Measurements from ENCODE around the gene CRABP1. TPM values are rescaled to one million over a fixed set of nuclear protein-coding genes. Genes with fewer than 3 reads are reported as not detected.

Gene CRABP1
- total and polyA plus RNA-seq, 7 experiments from 2014 or later, result not detected

GRCh38 chr15:78329625-78330024 is 10.5 kb upstream of the CRABP1 start:
- H3K27ac ChIP-seq (ENCODE audit: low read depth, low read length), result no peak overlapping the region
- H3K36me3 Mint-ChIP-seq, result no peaks in the 10 kb centered on the region
- DNase-seq, result no peak
- H3K36me3 ChIP-seq (ENCODE audit: control insufficient read depth in 2 of 3, insufficient read depth in 3 of 3, low read length in 3 of 3), result no peaks in the 10 kb centered on the region
- no peaks in the 10 kb centered on the region for H3K4me1 ChIP-seq (ENCODE audit: control insufficient read depth in 2 of 2, insufficient read depth in 2 of 2, low read length in 2 of 2)
- ChIA-PET POLR2A (no interaction called here), CTCF (no interaction called here)
- no peak for ATAC-seq
- no peak overlapping the region for H3K27ac Mint-ChIP-seq
- no peaks in the 10 kb centered on the region for H3K9me3 Mint-ChIP-seq
- H3K27me3 ChIP-seq (ENCODE audit: control insufficient read depth in 2 of 2, insufficient read depth in 2 of 2, low read length in 2 of 2), result no peaks in the 10 kb centered on the region
- H3K27me3 Mint-ChIP-seq, result peaks cover 0 to 10% (median 0%) of the 10 kb centered on the region in 5 donors
- peaks cover 0 to 3% (median 0%) of the 10 kb centered on the region in 7 donors for H3K4me1 Mint-ChIP-seq
- intact Hi-C loops (cut with micrococcal nuclease), result no loop called here
- no peak overlapping the region for H3K4me3 Mint-ChIP-seq
- H3K9me3 ChIP-seq (ENCODE audit: control insufficient read depth in 2 of 3, low read length in 3 of 3), result no peaks in the 10 kb centered on the region
- H3K4me3 ChIP-seq (ENCODE audit: low read length), result no peak overlapping the region

GRCh38 chr15:78334845-78335244 is 5.3 kb upstream of the CRABP1 start:
- CTCF ChIA-PET, result no interaction called here
- Histone ChIP-seq H3K27ac (ENCODE audit: low read depth, low read length) (no peak overlapping the region), H3K36me3 (ENCODE audit: control insufficient read depth in 2 of 3, insufficient read depth in 3 of 3, low read length in 3 of 3) (no peaks in the 10 kb centered on the region), H3K27me3 (ENCODE audit: control insufficient read depth in 2 of 2, insufficient read depth in 2 of 2, low read length in 2 of 2) (peaks cover 0 to 6% of the 10 kb centered on the region in 2 donors), H3K4me1 (ENCODE audit: control insufficient read depth in 2 of 2, insufficient read depth in 2 of 2, low read length in 2 of 2) (no peaks in the 10 kb centered on the region), H3K4me3 (ENCODE audit: low read length) (no peak overlapping the region), H3K9me3 (ENCODE audit: control insufficient read depth in 2 of 3, low read length in 3 of 3) (no peaks in the 10 kb centered on the region)
- Mint-ChIP-seq H3K27me3 (peaks cover 14 to 27% (median 23%) of the 10 kb centered on the region in 5 donors), H3K9me3 (peaks cover 0 to 2% (median 0%) of the 10 kb centered on the region in 11 donors), H3K4me3 (no peak overlapping the region), H3K27ac (no peak overlapping the region), H3K4me1 (peaks cover 0 to 9% (median 5%) of the 10 kb centered on the region in 7 donors), H3K36me3 (no peaks in the 10 kb centered on the region)
- intact Hi-C loops (cut with micrococcal nuclease), result no loop called here
- DNase-seq (no peak), ATAC-seq (no peak)
- POLR2A ChIA-PET, result no interaction called here

DNA sequence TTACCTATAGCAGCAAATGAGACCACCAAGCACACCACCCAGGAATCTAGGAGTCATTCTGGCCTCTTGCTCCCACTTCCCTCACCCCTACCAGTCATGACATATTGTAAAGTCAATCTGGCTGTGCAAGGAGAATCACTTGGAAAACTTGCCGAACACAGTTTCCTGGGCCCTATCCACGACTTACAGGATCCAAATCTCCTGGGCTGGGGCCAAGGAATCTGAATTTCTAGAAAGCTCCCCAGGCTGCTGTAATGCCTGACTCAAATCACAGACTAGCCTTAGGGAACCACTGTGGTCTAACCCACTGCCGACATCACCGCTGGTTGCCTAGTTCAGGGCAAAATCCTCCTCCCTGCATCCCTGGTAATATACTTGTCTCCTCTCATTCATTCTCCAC is 4.2 kb upstream of the CRABP1 start:
- ATAC-seq, result no peak
- no peaks in the 10 kb centered on the region for H3K9me3 ChIP-seq (ENCODE audit: control insufficient read depth in 2 of 3, low read length in 3 of 3)
- H3K4me3 ChIP-seq (ENCODE audit: low read length), result no peak overlapping the region
- CTCF ChIA-PET, result no interaction called here
- peaks cover 0 to 2% (median 0%) of the 10 kb centered on the region in 11 donors for H3K9me3 Mint-ChIP-seq
- H3K27me3 Mint-ChIP-seq, result peaks cover 14 to 37% (median 24%) of the 10 kb centered on the region in 5 donors
- no peak overlapping the region for H3K4me3 Mint-ChIP-seq
- no peaks in the 10 kb centered on the region for H3K36me3 Mint-ChIP-seq
- POLR2A ChIA-PET, result no interaction called here
- H3K36me3 ChIP-seq (ENCODE audit: control insufficient read depth in 2 of 3, insufficient read depth in 3 of 3, low read length in 3 of 3), result no peaks in the 10 kb centered on the region
- H3K4me1 Mint-ChIP-seq, result peaks cover 0 to 9% (median 5%) of the 10 kb centered on the region in 7 donors
- intact Hi-C loops (cut with micrococcal nuclease), result no loop called here
- H3K4me1 ChIP-seq (ENCODE audit: control insufficient read depth in 2 of 2, insufficient read depth in 2 of 2, low read length in 2 of 2), result no peaks in the 10 kb centered on the region
- peaks cover 0 to 10% of the 10 kb centered on the region in 2 donors for H3K27me3 ChIP-seq (ENCODE audit: control insufficient read depth in 2 of 2, insufficient read depth in 2 of 2, low read length in 2 of 2)
- no peak overlapping the region for H3K27ac Mint-ChIP-seq
- H3K27ac ChIP-seq (ENCODE audit: low read depth, low read length), result no peak overlapping the region
- no peak for DNase-seq

- intact Hi-C loops (cut with micrococcal nuclease), result no loop called here
- Histone ChIP-seq H3K9me3 (ENCODE audit: control insufficient read depth in 2 of 3, low read length in 3 of 3) (no peaks in the 10 kb centered on the region), H3K4me3 (ENCODE audit: low read length) (no peak overlapping the region), H3K4me1 (ENCODE audit: control insufficient read depth in 2 of 2, insufficient read depth in 2 of 2, low read length in 2 of 2) (no peaks in the 10 kb centered on the region), H3K36me3 (ENCODE audit: control insufficient read depth in 2 of 3, insufficient read depth in 3 of 3, low read length in 3 of 3) (no peaks in the 10 kb centered on the region), H3K27me3 (ENCODE audit: control insufficient read depth in 2 of 2, insufficient read depth in 2 of 2, low read length in 2 of 2) (peaks cover 0 to 10% of the 10 kb centered on the region in 2 donors), H3K27ac (ENCODE audit: low read depth, low read length) (no peak overlapping the region)
- DNase-seq (no peak), ATAC-seq (no peak)
- H3K9me3 Mint-ChIP-seq, result peaks cover 0 to 2% (median 0%) of the 10 kb centered on the region in 11 donors
- peaks cover 29 to 59% (median 43%) of the 10 kb centered on the region in 5 donors for H3K27me3 Mint-ChIP-seq
- peak overlapping the region in 2 of 10 donors; percentile 13 to 40 for H3K4me3 Mint-ChIP-seq
- no peak overlapping the region for H3K27ac Mint-ChIP-seq
- H3K4me1 Mint-ChIP-seq, result peaks cover 0 to 9% (median 4%) of the 10 kb centered on the region in 7 donors
- ChIA-PET CTCF (no interaction called here), POLR2A (no interaction called here)
- H3K36me3 Mint-ChIP-seq, result no peaks in the 10 kb centered on the region
Measured at GRCh38 chr15:78338781-78339180, 1.4 kb upstream of the CRABP1 start.

DNA sequence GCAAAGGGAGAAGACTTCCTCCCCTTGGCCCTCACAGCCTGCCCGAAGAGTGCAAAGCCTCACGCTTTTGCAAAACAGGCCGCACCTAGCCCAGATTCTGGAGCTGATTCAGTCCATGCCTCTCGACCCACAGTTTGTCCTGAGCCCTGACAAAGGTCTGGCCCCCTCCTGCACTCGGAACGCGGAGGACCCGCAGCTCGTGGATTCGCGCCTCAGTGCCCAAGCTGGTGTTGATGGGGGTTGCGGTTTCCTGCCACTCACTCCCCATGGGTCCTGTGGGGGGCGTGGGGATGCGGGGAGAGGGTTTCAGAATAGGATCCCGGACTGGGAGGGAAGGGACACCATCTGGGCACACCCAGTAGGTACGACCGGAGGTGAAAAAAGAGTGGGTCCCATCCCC is 594 bp upstream of the CRABP1 start:
- H3K27ac ChIP-seq (ENCODE audit: low read depth, low read length), result no peak overlapping the region
- ChIA-PET POLR2A (no interaction called here), CTCF (no interaction called here)
- no peaks in the 10 kb centered on the region for H3K36me3 Mint-ChIP-seq
- ATAC-seq (no peak), DNase-seq (no peak)
- H3K4me1 Mint-ChIP-seq, result peaks cover 0 to 9% (median 4%) of the 10 kb centered on the region in 7 donors
- H3K9me3 ChIP-seq (ENCODE audit: control insufficient read depth in 2 of 3, low read length in 3 of 3), result no peaks in the 10 kb centered on the region
- no peak overlapping the region for H3K4me3 ChIP-seq (ENCODE audit: low read length)
- H3K27me3 ChIP-seq (ENCODE audit: control insufficient read depth in 2 of 2, insufficient read depth in 2 of 2, low read length in 2 of 2), result peaks cover 0 to 10% of the 10 kb centered on the region in 2 donors
- H3K27me3 Mint-ChIP-seq, result peaks cover 29 to 62% (median 43%) of the 10 kb centered on the region in 5 donors
- H3K36me3 ChIP-seq (ENCODE audit: control insufficient read depth in 2 of 3, insufficient read depth in 3 of 3, low read length in 3 of 3), result no peaks in the 10 kb centered on the region
- intact Hi-C loops (cut with micrococcal nuclease), result no loop called here
- no peaks in the 10 kb centered on the region for H3K4me1 ChIP-seq (ENCODE audit: control insufficient read depth in 2 of 2, insufficient read depth in 2 of 2, low read length in 2 of 2)
- H3K27ac Mint-ChIP-seq, result no peak overlapping the region
- H3K4me3 Mint-ChIP-seq, result peak overlapping the region in 2 of 10 donors; percentile 13 to 40
- peaks cover 0 to 2% (median 0%) of the 10 kb centered on the region in 11 donors for H3K9me3 Mint-ChIP-seq

DNA sequence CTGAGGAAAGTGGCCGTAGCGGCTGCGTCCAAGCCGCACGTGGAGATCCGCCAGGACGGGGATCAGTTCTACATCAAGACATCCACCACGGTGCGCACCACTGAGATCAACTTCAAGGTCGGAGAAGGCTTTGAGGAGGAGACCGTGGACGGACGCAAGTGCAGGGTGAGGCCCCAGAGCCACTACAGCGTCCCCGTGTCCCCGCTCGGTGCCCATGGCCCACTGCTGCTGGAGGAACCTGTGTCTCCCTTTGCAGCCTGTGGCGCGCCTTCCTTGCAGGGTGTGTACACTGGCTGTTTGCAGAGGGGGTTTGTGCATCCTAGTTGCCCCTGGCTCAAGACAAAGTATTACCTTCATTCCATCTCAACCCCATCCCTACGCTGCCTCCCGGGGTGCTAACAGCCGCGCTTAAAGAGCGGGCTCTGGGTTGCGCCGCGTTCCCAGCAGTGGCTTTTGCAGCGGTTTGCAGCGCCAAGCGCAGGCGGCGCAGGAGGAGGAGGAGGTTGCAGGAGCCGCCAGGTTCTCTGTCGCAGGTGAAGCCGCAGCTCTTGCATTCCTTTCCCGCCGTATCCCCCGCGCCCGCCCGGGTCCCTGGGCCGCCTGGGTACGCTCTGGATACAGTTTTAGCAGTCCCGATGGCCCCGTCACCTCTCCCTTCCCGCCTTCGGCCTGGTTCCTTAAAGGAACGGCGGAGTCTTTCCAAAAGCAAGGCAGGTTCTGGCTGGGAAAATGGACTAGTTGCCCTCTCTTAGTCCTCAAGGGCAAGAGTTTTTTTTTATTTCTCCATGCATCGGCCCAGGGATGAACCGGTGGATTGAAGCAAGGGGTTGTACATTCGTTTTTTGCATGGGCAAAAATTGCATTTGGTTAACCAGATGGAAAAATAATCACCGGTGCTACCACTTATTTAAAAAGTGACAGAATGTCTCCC is 1.2 kb downstream of the CRABP1 start:
- H3K27me3 Mint-ChIP-seq, result peaks cover 29 to 70% (median 47%) of the 10 kb centered on the region in 5 donors
- CTCF ChIA-PET, result no interaction called here
- Histone ChIP-seq H3K9me3 (ENCODE audit: control insufficient read depth in 2 of 3, low read length in 3 of 3) (no peaks in the 10 kb centered on the region), H3K4me1 (ENCODE audit: control insufficient read depth in 2 of 2, insufficient read depth in 2 of 2, low read length in 2 of 2) (no peaks in the 10 kb centered on the region), H3K4me3 (ENCODE audit: low read length) (no peak overlapping the region), H3K36me3 (ENCODE audit: control insufficient read depth in 2 of 3, insufficient read depth in 3 of 3, low read length in 3 of 3) (no peaks in the 10 kb centered on the region), H3K27me3 (ENCODE audit: control insufficient read depth in 2 of 2, insufficient read depth in 2 of 2, low read length in 2 of 2) (peaks cover 0 to 10% of the 10 kb centered on the region in 2 donors), H3K27ac (ENCODE audit: low read depth, low read length) (no peak overlapping the region)
- no peaks in the 10 kb centered on the region for H3K36me3 Mint-ChIP-seq
- no peak overlapping the region for H3K27ac Mint-ChIP-seq
- no peak for ATAC-seq
- peaks cover 0 to 2% (median 0%) of the 10 kb centered on the region in 11 donors for H3K9me3 Mint-ChIP-seq
- peaks cover 0 to 9% (median 4%) of the 10 kb centered on the region in 7 donors for H3K4me1 Mint-ChIP-seq
- no peak for DNase-seq
- POLR2A ChIA-PET, result no interaction called here
- intact Hi-C loops (cut with micrococcal nuclease), result no loop called here
- no peak overlapping the region for H3K4me3 Mint-ChIP-seq

DNA sequence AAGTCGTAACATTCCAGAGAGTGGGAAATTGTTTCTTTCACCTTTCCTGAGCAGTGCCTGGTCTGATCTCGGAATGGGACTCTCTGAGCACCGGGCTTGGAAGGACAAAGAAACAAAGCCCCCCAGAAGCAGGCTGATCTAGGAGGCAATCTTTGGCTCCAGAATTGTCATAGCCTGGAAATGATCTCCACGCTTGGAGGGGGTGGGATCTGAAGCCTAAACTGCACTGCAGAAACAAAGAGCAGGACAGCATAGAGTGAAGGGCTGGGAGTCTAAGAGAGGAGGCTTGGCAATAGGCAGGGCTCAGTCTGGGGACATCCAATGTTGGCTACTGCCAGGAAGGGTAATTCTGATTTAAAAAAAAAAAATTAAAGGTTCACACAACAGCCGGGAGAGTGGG is 1.9 kb downstream of the CRABP1 start:
- H3K4me1 ChIP-seq (ENCODE audit: control insufficient read depth in 2 of 2, insufficient read depth in 2 of 2, low read length in 2 of 2), result no peaks in the 10 kb centered on the region
- ChIA-PET CTCF (no interaction called here), POLR2A (no interaction called here)
- intact Hi-C loops (cut with micrococcal nuclease), result no loop called here
- Mint-ChIP-seq H3K4me1 (peaks cover 0 to 9% (median 4%) of the 10 kb centered on the region in 7 donors), H3K36me3 (no peaks in the 10 kb centered on the region), H3K4me3 (no peak overlapping the region), H3K27ac (no peak overlapping the region), H3K9me3 (peaks cover 0 to 2% (median 0%) of the 10 kb centered on the region in 11 donors), H3K27me3 (peaks cover 29 to 76% (median 47%) of the 10 kb centered on the region in 5 donors)
- DNase-seq (no peak), ATAC-seq (no peak)
- no peak overlapping the region for H3K4me3 ChIP-seq (ENCODE audit: low read length)
- no peaks in the 10 kb centered on the region for H3K9me3 ChIP-seq (ENCODE audit: control insufficient read depth in 2 of 3, low read length in 3 of 3)
- peaks cover 0 to 10% of the 10 kb centered on the region in 2 donors for H3K27me3 ChIP-seq (ENCODE audit: control insufficient read depth in 2 of 2, insufficient read depth in 2 of 2, low read length in 2 of 2)
- H3K36me3 ChIP-seq (ENCODE audit: control insufficient read depth in 2 of 3, insufficient read depth in 3 of 3, low read length in 3 of 3), result no peaks in the 10 kb centered on the region
- no peak overlapping the region for H3K27ac ChIP-seq (ENCODE audit: low read depth, low read length)
